ENCODE data around the gene SEC31B. TPM values are rescaled to one million over a fixed set of nuclear protein-coding genes. Genes with fewer than 3 reads are reported as not detected.
A peak's percentile ranks its signal among the peaks of the same experiment; 100 is the strongest.

Gene SEC31B
- total RNA-seq, 1 experiment from 2014 or later: 10.6 TPM

DNA sequence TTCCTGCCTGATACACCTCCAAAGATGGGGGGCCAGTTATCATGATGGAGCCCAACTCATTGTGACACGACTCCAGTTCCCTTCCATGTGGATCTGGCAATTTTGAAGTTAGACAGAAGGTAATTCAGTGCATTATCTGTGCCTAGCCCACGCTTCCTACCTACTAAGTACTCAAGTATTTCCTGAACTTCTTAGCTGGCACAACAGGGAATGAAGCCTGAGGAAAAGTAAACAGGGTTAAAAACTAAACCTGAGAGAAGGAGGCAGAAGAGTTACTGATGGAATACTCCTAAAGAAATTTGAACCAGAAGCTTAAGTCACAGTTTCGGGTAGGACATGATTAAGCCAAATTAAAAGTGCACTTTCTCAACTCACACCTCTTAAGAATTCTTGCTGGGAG is 1.1 kb upstream of the SEC31B start:
- TF ChIP-seq, protein P1, sequence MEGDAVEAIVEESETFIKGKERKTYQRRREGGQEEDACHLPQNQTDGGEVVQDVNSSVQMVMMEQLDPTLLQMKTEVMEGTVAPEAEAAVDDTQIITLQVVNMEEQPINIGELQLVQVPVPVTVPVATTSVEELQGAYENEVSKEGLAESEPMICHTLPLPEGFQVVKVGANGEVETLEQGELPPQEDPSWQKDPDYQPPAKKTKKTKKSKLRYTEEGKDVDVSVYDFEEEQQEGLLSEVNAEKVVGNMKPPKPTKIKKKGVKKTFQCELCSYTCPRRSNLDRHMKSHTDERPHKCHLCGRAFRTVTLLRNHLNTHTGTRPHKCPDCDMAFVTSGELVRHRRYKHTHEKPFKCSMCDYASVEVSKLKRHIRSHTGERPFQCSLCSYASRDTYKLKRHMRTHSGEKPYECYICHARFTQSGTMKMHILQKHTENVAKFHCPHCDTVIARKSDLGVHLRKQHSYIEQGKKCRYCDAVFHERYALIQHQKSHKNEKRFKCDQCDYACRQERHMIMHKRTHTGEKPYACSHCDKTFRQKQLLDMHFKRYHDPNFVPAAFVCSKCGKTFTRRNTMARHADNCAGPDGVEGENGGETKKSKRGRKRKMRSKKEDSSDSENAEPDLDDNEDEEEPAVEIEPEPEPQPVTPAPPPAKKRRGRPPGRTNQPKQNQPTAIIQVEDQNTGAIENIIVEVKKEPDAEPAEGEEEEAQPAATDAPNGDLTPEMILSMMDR (IDR thresholded peaks at IDR 0.05; ENCODE audit: unreplicated experiment): no peak
- no peaks in the 10 kb centered on the region for H3K27me3 Mint-ChIP-seq (ENCODE audit: insufficient read depth, unreplicated experiment)
- POLR2A ChIA-PET: interaction anchor here (0.7 to 1.4 kb wide), 3 partner anchors 39 to 364 kb away, joined by 3 to 4 read pairs (median 3); no protein-coding TSS in a partner anchor
- CTCF ChIA-PET: interaction anchor here (0.6 to 5.1 kb wide), 5 partner anchors 13 to 358 kb away, joined by 3 to 42 read pairs (median 4); no protein-coding TSS in a partner anchor
- peaks cover 36% of the 10 kb centered on the region for H3K36me3 Mint-ChIP-seq (ENCODE audit: insufficient read depth, unreplicated experiment)
- intact Hi-C loops (cut with micrococcal nuclease): no loop called here
- H3K27ac Mint-ChIP-seq (ENCODE audit: low read depth, unreplicated experiment): no peak overlapping the region
- no peak overlapping the region for H3K4me3 Mint-ChIP-seq (ENCODE audit: unreplicated experiment)
- BruUV-seq (replicated peaks): no TSS peak
- H3K4me1 Mint-ChIP-seq (ENCODE audit: insufficient read depth, unreplicated experiment): no peaks in the 10 kb centered on the region
- DNase-seq (ENCODE audit: unreplicated experiment): peak; percentile 41
- H3K9me3 Mint-ChIP-seq (ENCODE audit: unreplicated experiment): no peaks in the 10 kb centered on the region

DNA sequence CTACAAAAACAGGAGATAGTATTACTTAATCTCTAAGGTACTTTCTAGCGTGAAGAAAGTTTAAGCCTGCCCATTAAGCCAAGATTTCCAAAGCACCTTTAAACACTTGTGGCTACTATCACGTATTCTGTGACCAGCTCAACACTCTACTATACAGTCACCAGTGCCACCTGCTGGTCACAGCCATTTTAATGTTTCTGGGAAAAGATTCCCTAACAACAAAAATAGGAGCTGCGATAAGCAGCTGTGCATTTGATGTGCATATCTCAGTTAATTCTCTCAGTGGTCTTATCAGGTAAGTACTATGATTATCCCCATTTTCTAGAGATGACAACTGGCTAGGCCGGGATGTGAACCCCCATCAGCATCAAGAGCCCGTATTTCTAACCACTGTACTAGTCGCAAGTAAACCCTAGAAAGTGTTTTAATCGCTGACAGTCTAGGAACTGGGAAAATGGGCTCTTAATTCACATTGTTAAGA is 860 bp downstream of the SEC31B start:
- CTCF ChIA-PET: interaction anchor here (0.5 to 5.1 kb wide), 46 partner anchors 9 to 724 kb away, joined by 3 to 42 read pairs (median 4); partner anchors contain the start of genes HIF1AN, PKD2L1 and SCD
- Mint-ChIP-seq H3K9me3 (ENCODE audit: unreplicated experiment) (no peaks in the 10 kb centered on the region), H3K4me1 (ENCODE audit: insufficient read depth, unreplicated experiment) (no peaks in the 10 kb centered on the region), H3K27me3 (ENCODE audit: insufficient read depth, unreplicated experiment) (no peaks in the 10 kb centered on the region), H3K4me3 (ENCODE audit: unreplicated experiment) (no peak overlapping the region), H3K27ac (ENCODE audit: low read depth, unreplicated experiment) (no peak overlapping the region), H3K36me3 (ENCODE audit: insufficient read depth, unreplicated experiment) (peaks cover 20% of the 10 kb centered on the region)
- TF ChIP-seq, protein P1 (IDR thresholded peaks at IDR 0.05; ENCODE audit: unreplicated experiment): peak; percentile 63
- no TSS peak for BruUV-seq (replicated peaks)
- DNase-seq (ENCODE audit: unreplicated experiment): peak; percentile 72
- intact Hi-C loops (cut with micrococcal nuclease): loop anchor here (1.0 to 10.0 kb wide), 2 partner anchors 84 to 674 kb away; no protein-coding TSS in a partner anchor
- POLR2A ChIA-PET: interaction anchor here (1.0 to 2.0 kb wide), 9 partner anchors 9 to 360 kb away, joined by 3 to 7 read pairs (median 3); partner anchors contain the start of gene BLOC1S2

DNA sequence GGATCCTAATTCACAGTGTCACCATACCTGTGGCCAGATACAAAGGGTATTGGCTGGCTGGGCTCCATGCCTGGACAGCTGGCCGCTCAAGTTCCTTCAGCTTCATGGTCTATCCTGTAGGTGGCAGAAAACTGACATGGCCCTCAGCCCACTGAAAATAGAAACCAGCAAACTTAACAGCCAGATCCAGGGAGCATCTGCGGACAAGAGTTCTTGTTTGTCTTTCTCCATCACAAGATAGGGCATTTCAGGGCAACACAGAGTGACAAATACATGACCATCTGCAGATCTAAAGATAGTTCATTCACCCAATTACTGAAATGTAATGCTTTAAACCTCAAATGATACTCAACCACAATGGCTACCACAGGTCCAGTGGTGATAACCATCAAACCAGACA is 2.8 kb downstream of the SEC31B start:
- Mint-ChIP-seq H3K36me3 (ENCODE audit: insufficient read depth, unreplicated experiment) (peaks cover under 1% of the 10 kb centered on the region), H3K27me3 (ENCODE audit: insufficient read depth, unreplicated experiment) (no peaks in the 10 kb centered on the region), H3K9me3 (ENCODE audit: unreplicated experiment) (no peaks in the 10 kb centered on the region), H3K4me1 (ENCODE audit: insufficient read depth, unreplicated experiment) (no peaks in the 10 kb centered on the region), H3K27ac (ENCODE audit: low read depth, unreplicated experiment) (no peak overlapping the region), H3K4me3 (ENCODE audit: unreplicated experiment) (no peak overlapping the region)
- no peak for DNase-seq (ENCODE audit: unreplicated experiment)
- intact Hi-C loops (cut with micrococcal nuclease): loop anchor here (10.0 kb wide), 1 partner anchor 672 kb away; no protein-coding TSS in a partner anchor
- TF ChIP-seq, protein P1 (IDR thresholded peaks at IDR 0.05; ENCODE audit: unreplicated experiment): no peak
- ChIA-PET CTCF (interaction anchor here (0.6 to 3.8 kb wide), 9 partner anchors 8 to 465 kb away, joined by 3 to 35 read pairs (median 4); no protein-coding TSS in a partner anchor), POLR2A (interaction anchor here (0.8 kb wide), 1 partner anchor 571 kb away, joined by 3 read pairs; no protein-coding TSS in a partner anchor)
- no TSS peak for BruUV-seq (replicated peaks)

DNA sequence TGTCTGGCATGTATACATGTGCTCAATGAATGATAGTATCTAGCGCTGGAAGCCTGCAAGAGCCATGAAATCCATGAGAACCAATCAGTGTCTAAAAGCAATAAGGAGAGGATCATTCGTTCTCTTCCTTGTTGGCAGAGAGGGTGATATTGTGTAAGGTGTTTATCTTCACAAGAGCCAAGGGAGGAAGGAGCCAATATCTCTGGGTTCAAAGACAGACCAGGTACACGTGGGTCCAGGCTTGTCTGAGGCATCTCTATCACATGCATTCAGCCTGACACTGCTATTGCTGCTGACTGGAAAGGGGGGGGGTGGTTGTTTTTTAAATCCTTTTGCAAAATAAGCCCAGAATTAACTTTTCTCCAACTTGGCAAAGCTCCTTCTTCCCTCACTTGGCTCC is 4.0 kb downstream of the SEC31B start:
- BruUV-seq (replicated peaks): no TSS peak
- intact Hi-C loops (cut with micrococcal nuclease): loop anchor here (10.0 kb wide), 1 partner anchor 671 kb away; no protein-coding TSS in a partner anchor
- POLR2A ChIA-PET: interaction anchor here (0.5 kb wide), 1 partner anchor 52 kb away, joined by 3 read pairs; no protein-coding TSS in a partner anchor

More for the DNA sequence above, 4.0 kb downstream of the SEC31B start:
- no peak overlapping the region for H3K4me3 Mint-ChIP-seq (ENCODE audit: unreplicated experiment)
- no peaks in the 10 kb centered on the region for H3K27me3 Mint-ChIP-seq (ENCODE audit: insufficient read depth, unreplicated experiment)
- H3K4me1 Mint-ChIP-seq (ENCODE audit: insufficient read depth, unreplicated experiment): no peaks in the 10 kb centered on the region
- TF ChIP-seq, protein P1 (IDR thresholded peaks at IDR 0.05; ENCODE audit: unreplicated experiment): no peak
- H3K9me3 Mint-ChIP-seq (ENCODE audit: unreplicated experiment): no peaks in the 10 kb centered on the region
- DNase-seq (ENCODE audit: unreplicated experiment): no peak
- CTCF ChIA-PET: interaction anchor here (0.6 to 1.6 kb wide), 4 partner anchors 18 to 356 kb away, joined by 3 to 5 read pairs (median 3); no protein-coding TSS in a partner anchor
- no peaks in the 10 kb centered on the region for H3K36me3 Mint-ChIP-seq (ENCODE audit: insufficient read depth, unreplicated experiment)
- H3K27ac Mint-ChIP-seq (ENCODE audit: low read depth, unreplicated experiment): no peak overlapping the region

Data from MCF 10A (cell line).